HG02970 (cell line): ENCODE data around the gene BRICD5.
"Not testable (repeated sequence)": the region's sequence is repeated elsewhere in the genome, so short reads cannot be mapped to it uniquely, and the experiment has no call there.

Source experiments
- ATAC-seq: cut with Tn5 transposase; IDR thresholded peaks from one replicate; pipeline ENCODE4 v1.9.1; 2021; ENCODE audit warnings: mild to moderate bottlenecking, moderate library complexity, moderate number of reproducible peaks; ENCODE audit not compliant: unreplicated experiment, low FRiP score

BRICD5 gene

DNA sequence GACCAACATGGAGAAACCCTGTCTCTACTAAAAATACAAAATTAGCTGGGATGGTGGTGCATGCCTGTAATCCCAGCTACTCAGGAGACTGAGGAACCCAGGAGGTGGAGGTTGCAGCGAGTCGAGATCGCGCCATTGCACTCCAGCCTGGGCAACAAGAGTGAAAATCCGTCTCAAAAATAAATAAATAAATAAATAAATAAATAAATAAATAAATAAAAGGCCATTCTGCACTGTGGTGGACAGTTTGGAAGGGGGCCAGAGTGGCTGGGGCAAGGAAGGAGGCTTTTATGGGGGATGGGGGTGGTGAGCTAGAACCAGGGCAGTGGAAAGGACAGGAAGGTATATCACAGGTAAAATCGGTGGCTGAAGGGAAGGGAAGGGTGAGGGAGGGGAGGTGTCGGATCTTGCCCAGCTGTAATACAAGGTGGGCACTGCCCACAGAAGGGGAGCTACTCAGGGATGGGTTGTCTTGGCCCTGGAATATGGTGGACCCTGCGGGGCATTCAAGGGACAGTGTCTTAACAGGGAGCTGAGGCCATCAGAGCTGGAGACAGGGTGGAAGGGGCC, 7.5 kb downstream of the BRICD5 start:
- not testable (repeated sequence) for ATAC-seq

DNA sequence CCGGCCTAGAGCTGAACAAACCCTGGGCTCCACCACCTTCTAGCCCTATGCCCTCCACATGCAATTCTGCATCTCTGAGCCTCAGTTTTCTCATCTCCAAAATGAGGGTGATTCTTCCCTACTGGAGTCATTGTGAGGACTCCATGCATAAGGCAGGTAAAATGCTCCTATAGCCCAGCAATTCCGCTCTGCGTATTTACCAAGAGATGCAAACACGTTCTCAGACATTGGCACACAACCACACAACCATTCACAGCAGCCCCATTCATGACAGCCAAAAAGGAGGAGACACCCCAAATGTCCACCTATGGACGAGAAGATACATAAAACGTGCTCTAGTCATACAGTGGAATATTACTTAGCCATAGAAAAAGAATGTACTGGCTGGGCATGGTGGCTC, 10.3 kb downstream of the BRICD5 start:
- ATAC-seq, result no peak

DNA sequence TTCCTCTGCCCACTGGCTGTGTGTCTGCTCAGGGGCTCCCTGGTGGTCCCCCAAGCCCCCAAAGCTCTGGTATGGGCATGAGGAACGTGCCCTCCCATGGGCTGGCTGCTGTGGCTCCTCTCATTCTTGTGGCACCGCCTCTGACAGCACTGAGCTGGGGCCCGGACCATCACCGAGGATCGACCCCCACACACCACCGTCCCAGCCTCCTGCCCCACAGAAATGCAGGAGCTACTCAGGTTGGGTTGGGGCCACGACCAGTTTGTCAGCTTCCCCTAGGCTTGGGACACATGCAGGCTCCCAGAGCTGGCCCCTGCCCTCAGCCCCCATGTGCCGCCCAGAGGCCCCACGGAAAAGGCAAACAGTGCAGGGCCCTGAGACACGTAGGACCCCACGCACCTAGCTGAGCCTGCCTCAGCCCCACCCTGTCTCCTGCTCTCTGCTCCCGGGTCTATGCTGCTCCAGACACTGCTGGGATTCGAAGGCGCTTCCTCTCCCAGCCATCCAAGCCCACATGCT, 11.0 kb downstream of the BRICD5 start:
- ATAC-seq, result no peak

DNA sequence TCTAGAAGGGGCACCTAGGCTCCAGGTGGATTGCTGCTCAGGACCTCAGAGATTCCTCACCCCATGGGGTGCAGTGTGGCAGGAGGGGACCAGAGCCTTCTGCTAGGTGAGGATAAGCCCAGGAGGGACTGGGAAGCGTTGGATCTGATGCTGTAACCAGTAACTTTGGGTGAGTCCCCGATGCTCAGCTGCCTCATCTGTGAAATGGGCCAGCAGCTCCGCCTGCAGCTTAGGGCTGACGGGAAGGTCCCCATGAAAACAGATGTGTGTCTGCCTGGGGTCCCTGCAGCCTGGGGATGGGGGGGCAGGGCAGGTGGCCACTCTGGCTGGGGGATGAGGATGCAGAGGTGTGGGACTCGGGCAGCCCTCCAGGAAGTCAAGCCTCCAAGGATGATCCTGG, 11.6 kb downstream of the BRICD5 start:
- ATAC-seq, result no peak

DNA sequence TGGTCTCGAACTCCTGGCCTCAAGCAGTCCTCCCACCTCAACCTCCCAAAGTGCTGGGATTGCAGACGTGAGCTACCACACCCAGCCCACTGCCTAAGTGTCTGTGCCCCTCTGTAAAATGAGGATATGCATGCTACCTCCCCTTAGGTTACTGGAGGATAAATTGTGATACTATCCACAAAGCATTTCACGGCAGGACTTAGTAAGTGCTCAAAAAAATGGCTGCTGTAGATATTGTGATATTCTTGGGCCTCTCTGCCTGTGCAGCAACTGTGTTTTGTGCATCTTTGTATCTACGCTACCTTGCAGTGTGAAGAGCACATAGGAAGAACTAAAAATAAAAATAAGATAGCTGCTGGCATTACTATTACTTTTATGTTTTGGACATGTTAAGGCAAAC, 12.4 kb downstream of the BRICD5 start:
- no peak for ATAC-seq

DNA sequence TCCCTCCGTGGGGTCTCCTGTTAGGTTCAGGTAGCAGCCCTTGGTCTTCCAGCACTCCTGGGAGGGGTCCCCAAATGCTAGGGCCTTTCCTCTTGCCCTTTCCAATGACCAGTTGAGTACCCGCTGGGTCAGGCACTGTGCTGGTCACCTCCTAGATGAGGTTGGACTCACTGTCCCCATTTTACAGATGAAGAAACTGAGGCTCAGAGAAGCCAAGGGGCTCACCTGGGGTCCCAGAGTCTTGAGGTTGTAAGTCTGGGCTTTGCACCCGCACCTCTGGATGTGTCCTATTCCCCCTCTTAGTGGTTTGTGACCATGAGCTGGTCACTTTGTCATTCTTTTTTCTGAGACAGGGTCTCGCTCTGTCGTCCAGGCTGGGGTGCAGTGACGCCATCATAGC, 12.9 kb downstream of the BRICD5 start:
- no peak for ATAC-seq

DNA sequence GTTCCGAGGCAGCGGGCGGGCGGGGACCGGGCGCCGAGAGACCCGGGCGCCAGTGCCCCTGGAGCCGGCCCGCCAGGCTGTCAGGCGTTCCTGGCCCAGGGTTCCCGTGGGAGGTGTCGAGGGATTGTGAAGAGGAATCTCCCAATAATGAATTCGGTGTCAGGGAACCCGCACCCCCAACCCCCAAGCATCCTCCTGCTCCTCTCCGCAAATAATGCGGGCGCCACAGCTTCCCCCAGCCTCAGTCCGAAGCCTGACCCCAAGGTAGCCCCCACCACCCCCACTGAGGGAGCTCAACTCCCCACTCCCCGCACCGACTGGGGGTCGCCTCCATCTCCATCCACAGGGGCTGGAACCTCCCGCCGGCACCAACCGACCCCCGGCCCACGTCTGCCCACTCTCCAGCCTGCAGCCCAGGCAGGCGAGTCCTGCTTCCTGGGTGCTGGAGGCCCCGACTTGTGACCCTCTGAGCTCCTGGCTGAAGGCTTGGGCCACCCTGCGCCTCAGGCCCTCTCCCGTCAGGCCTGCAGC, 13.6 kb downstream of the BRICD5 start:
- ATAC-seq, result no peak

DNA sequence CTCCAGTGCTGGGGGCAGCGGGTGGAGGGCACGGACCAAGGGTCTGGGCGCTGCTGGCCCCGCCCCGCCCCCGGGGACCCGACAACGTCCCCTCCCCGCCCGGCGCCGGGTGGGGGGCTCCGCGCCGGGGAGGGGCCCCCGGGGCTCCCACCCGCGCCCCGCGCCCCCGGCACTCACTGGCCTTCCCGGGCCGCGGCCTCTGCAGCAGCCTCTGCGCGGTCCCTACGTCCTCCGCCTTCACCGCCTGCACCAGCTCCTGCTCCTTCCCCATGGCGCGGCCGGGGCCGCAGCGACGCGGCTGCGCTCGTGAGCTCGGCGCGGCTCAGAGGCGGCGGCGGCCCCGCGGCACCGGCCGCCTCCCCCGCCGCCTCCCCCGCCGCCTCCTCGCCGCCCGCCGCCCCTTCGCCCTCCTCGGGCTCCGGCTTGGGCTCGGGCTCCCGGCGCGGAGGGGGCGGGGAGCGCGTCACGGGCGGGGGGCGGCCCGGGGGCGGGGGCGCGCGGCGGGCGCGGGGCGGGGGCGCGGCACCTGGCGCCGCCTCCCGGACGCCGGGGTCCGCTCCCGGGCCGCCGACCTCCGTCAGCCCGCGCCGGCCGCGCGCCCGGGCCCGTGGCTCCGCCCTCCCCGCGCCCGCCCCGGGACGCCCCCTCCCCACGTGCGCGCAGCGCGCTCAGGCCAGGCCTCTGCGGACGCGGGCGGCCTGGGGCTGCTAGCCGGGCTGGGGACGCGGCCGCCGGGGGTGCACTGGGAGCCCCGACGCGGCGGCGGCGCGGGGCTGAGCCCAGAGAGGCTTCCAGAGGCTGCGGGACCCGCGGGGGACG, 14.3 kb downstream of the BRICD5 start, which contains the start of gene CASKIN1:
Gene CASKIN1, minus strand, starts transcription at position 444 of the 819 bp plus-strand sequence. Its CDS starts 173 bp downstream, at position 271.
- ATAC-seq, result no peak

DNA sequence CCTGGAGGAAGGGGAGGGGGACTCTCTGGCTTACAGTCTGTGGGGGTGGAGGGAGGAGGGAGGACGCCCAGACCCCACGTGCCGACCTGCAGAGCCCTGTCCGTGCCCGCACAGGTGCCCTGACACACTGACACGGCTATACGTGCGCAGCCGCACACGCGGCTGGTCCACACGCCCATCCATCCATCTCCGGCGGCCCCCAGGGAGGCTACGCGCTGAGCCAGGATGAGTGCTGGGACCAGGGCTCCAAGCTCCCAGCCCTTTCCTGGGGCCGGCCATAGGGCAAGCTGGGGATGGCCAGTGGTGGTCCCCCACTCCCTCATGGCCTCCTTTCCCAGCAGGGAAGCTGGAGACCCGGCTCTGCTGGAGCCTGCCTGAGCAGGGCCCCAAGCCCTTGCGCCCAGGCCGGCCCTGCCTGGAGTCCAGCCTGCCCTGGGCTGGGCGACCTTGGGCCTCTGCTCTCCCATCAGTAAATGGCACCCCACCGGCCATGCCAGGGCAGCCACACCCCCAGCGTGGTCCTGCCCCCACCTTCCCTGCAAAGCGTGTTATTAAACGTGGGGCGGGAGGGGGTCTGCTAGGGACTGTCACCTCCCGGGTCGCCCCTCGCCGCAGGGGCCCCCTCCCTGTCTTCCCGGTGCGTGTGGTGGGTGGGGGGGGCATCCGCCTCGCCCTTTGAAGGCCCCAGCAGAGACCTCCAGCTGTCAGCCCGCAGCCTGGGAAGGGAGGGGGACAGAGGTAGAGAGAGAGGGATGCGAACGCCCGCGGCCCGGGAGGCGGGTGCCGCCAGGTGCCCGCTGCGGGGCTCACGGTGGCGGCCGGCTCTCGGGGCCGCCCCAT, 15.1 kb downstream of the BRICD5 start:
- no peak for ATAC-seq

DNA sequence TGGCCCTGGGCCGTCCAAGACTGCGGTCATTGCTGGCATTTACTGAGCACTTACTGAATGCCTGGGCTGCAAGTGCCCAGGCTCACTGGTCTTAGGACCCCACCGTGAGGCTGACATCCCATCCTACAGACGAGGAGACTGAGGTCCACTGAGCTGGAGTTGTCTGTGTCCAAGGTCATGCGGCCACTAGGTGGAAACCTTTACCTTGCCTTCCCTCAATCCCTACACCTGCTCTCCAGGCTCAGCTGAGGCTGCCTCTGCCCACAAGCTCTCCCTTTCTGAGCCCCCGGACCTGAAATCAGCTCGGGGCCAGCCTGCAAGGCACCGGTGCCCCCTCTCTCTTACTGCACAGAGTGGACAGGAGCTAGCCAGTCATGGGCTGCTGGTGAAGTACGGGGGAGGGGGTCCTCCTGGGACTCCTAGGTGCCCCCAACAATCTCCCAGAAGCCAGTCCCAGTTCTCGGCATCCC, 15.8 kb downstream of the BRICD5 start:
- ATAC-seq, result no peak

DNA sequence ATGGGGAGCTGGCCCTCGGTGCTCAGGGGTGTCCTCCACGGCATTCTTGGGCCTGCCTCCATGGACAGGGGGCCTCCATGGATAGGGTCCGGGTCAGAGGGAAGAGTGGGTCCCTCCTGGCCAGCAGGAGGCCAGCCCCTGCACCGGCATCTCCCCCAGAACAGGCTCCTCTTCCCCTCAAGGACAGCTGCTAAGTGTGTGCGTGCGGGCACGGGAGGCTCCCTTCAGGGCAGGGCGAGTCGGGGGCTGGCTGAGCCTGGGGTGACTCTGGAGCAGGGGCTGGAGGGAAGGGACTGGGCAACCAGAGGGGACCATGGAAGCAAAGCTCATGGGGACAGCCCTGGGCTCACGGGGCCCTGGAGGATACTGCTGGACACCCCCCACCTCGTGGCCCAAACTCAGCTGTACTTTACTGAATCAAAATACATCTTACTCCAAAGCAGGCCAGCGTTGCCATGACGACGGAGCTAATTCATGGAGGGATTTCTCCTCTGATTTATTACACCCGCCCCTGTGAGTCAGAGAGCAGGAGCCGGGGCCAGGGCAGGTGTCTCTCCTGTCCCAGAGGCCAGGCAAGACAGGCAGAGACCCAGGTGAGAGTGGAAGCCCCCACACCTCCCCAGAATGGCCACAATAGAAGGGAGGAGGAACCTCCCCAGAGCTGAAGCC, 16.4 kb downstream of the BRICD5 start:
- ATAC-seq, result no peak

DNA sequence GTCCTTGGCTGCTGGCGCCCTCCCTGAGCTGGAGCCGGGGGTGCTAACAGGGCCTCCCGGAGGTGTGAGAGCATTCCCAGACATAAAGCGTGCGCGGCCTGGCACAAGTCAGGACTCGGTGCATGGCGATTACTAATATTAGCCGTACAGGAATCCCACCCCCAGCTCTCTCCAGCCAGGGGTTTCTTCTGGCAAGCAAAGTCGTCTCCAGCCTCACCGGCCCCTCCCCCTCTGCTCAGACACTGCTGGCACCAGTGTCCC, 19.3 kb downstream of the BRICD5 start:
- ATAC-seq, result no peak

DNA sequence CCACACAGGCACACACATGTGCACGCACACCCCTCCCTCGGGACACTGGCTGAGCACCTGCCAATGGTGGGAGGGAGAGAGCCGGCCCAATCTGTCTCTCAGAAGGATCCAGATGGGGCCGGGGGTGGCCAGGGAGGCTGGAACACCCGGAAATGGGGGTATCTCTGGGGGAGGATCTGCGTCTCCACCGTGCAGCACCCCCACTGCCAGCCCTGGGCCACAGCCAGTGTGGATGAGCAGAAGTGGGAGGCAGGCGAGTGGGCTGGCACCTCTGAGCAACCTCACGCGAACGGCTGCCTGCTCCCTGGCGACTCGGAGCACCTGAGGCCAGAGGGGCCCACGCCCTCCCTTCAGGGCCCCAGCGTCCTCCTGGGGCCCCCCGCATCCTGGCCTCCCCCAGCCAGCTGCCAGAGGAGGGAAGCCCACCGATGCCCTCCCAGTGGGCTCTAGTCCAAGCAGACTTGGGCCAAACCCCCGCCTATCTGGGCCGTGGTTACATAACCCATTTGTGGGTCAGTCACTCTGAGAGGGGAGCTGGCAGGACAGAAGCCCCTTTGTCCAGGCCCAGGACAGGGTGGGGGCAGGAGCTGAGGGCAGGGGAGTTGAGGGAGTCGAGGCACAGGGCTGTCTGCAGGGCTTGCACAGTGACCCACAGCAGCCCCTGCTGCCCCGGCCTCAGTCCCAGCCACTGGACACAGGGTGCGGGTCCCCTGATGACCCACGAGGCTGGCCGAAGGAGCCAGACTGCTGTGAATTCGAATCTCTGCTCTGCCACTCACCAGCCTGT, 19.8 kb downstream of the BRICD5 start:
- no peak for ATAC-seq

DNA sequence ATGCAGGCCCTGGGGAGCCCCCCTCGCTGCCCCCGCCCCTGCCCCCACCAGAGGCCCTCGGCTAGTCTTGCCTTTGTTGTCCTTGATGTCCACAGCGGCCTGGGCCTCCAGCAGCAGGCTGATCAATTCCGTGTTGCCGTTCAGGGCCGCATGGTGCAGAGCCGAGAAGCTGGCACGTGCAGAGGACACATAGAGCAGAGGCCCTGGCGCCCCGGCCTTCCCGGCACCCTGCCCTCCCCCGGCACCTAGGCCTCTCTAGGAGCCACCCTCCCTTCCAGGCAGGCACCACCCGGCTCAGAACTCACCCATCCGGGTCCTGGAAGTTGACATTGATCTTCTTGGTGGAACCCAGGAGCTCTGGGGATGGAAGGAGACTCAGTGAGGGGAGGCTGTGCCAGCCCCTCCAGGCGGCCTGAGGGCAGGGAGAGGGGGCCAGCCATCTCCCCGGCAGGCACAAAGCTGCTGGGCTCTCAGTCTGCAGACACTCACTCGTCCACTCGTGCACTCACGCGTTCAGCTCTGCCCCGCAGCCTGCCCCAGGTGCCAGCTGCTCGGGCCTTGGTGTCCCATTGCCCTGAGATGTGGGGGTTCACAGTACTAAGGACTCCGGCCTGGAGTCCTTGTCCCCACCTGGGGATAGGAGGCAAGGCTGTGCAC, 20.5 kb downstream of the BRICD5 start:
- ATAC-seq, result no peak

DNA sequence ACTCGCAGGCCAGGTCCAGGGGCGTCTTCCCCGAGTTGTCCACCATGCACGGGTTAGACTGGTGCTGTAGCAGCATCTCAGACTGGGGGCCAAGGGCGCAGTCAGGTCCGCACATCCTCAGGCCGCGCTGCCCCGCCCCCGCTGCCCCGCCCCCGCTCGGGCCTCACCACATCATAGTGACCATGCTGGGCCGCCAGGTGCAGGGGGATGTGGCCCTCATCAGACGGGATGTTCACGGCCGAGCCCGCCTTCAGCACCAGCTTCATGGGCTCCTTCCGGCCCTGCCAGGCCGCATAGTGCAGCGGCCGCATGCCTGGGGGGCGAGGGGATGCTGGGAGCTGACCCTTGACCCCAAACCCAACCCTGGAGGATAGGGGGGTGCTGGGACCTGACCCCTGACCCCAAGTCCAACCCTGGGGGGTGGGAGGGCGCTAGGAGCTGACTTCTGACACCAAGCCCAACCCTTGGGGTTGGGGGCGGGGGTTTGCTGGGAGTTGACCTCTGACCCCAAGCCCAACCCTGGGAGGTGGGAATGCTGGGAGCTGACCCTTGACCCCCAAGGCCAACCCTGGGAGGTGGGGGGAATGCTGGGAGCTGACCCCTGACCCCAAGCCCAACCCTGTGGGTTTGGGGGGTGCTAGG, 21.3 kb downstream of the BRICD5 start:
- ATAC-seq, result no peak

DNA sequence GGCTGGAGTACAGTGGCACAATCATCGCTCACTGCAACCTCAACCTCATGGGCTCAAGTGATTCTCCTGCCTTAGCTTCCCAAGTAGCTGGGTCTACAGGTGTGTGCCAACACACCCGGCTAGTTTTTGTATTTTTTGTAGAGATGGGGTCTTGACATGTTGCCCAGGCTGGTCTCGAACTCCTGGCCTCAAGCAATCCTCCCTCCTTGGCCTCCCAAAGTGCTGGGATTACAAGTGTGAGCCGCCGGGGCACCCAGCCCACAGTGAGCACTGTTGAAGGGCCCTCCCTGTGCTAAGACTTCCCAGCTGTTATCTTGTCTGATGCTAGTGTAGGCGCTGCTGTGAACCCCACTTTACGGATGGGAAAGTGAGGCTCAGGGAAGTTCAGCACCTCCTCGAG, 22.3 kb downstream of the BRICD5 start:
- no peak for ATAC-seq

DNA sequence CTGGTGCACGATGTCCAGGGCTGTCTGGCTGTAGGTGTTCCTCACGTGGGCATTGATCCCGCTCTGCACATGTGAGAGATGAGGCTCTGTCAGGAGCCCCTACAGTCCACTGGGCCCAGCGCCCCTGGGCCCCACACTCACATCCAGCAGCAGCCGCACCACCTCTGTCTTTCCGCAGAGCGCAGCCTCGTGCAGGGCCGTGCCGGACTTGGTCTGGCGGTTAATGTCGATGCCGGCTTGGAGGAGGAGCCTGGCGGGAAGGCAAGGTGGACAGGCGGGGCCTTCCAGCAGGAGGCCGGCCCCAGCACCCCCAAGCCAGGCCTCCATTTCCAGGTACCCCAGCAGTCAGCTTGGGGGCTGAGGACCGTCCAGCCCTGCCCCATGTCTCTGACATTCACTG, 23.5 kb downstream of the BRICD5 start:
- no peak for ATAC-seq

DNA sequence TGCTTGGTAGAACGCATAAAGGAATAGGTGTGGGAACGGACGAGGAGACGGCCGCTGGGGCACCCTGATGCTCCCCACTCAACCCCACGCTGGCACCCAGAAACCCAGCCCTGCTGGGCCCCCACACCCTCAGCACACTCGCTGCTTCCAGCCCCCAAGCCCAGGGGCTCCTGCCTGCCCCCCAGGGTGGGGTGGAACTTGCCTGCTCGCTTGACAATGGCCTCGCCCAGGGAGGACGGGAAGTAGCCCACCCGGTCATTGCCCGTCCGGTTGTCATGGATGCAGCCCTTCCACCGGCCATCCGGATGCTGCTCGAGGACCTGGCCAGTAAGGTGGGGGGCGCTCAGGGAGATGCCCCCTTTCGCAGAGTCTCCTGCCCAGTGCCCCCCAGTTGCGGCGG, 24.2 kb downstream of the BRICD5 start:
- no peak for ATAC-seq

DNA sequence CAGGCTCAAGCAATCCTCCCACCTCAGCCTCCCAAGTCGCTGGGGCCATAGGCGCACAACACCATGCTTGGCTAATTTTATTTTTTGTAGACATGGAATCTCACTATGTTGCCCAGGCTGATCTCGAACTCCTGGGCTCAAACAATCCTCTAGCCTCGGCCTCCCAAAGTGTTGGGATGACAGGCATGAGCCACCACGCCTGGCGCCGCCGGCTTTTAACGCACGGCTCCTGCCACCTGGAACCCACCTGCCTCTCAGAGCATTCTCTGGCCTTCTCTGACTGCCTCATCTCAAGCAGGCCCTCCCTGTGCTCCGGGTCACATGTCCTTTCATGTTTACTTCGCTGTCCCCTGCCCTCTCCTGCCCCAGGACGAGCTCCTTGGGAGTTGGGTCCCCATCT, 24.6 kb downstream of the BRICD5 start:
- ATAC-seq, result no peak
